Hematopoietic multipotent progenitor cell (in vitro differentiated cells): ENCODE measurements around the gene ANXA5. TPM values are rescaled to one million over a fixed set of nuclear protein-coding genes. Genes with fewer than 3 reads are reported as not detected.

Source experiments
- DNase-seq, 3 donors: peaks; one replicate each; pipeline ENCODE4 v3.0.0-alpha.2; 2011 to 2015; ENCODE audit warnings: low read depth in 2 of 3, low spot score in 2 of 3
- total RNA-seq: library from RNA; depleted of rRNA; stranded (reverse); fragments of >200 nt; gene quantifications from one replicate; pipeline ENCODE4 v1.2.3, GENCODE V29; 2012

The ANXA5 gene
- total RNA-seq, 1 donor: 34.5 TPM

DNA sequence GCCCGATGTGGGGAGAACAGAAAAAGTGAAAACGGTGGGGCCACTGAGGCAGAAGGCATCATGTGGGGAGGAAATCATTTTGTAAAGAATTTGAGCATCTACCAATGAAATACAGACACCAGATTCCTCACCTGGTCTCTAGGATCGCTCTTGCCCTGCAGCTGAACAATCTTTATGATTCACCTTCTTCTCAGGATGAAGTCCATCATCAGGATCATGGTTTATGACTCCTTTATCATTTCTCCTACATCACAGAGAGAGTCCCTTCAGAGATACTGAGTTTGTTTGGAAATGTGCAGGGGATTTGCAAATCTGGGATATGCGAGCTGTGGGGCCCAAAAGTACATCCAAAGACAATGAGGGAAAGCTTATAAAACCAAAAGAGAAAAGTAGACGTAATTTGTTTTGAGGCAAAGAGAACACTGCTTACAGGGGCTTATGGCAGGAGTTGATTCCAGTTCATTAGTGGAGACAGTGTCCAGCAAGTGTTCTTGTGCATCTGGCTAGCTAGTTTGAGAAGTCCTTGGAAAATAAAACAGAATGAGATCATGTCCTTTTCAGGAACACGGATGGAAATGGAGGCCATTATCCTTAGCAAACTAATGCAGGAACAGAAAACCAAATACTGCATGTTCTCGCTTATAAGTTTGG is 15.3 kb upstream of the ANXA5 start:
- DNase-seq: no peak

- peak in 2 of 3 donors; percentile 37 to 66 for DNase-seq
Measured at GRCh38 chr4:121711263-121712000, 14.7 kb upstream of the ANXA5 start.

GRCh38 chr4:121709766-121710405 is 13.1 kb upstream of the ANXA5 start:
- no peak for DNase-seq

DNA sequence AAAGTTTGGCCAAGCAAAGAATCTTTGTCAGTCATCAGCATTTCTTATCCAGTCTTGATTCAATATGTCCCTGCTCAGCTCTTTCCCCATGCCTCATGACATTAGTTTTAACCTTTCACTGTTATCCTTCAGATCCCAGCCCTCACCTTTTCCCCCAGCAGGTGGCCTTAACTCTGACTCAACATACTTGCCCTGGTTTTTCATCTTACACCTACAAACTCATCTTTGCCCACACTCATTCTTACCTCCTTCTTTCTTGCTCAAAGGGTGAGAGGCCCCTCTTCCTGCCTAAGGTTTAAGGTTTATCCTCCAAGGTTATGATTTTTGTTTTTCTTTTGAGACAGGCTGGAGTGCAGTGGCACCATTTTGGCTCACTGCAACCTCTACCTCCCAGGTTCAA is 10.6 kb upstream of the ANXA5 start:
- no peak for DNase-seq

DNA sequence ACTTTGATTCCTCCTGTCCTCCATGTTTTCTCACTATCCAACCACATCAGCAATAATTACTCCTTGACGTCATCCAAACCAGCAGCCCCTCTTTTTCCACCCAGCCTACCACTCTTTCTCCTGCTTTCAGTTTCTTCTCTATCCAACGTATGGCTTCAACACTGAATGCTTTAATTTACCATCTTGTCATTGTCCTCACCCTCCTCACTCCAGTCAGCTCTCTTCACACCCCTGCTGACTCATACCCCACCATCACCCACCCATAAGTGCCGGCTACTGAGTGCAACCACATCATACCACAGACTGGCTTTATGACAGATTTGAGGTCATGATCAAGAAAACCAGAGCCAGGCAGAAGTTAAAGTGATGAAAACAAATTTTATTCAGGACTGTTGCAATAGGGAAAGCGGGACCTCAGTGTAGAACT is 9.8 kb upstream of the ANXA5 start:
- peak in 2 of 3 donors; percentile 54 to 79 for DNase-seq

DNA sequence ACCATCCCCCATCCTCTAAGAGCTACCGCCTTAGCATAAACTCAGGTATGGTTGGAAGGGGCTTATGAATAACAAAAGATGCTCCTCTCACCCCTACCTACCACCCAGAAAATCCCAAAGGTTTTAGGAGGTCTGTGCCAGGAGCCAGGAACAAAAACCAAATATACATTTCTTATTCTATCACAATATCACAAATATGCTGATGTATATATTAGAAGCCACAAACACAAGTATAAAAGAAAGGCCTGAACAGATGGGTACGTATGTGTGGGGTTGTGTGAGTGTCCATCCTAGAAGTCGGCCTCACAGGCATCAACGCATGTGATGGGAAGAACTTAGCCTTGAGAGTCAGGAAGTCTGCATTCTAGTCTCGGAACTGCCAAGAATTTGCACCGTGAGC is 8.7 kb upstream of the ANXA5 start:
- DNase-seq: no peak

DNA sequence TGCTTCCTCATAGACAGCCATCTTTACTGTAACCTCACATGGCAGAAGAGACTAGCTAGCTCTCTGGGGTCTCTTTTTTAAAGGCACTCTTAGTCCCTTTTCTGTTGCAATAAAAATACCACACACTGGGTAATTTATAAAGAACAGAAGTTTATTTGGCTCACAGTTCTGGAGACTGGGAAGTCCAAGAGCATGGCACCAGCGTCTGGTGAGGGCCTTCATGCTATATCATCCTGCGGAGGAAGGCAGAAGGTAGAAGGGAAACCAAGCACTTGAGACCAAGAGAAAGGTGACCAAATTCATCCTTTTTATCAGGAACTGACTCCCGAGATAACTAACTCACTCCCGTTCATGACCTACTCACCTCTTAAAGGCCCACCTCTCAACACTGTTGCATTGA is 5.4 kb upstream of the ANXA5 start:
- DNase-seq: no peak

GRCh38 chr4:121701263-121701662 is 4.5 kb upstream of the ANXA5 start:
- no peak for DNase-seq

- no peak for DNase-seq
Measured at GRCh38 chr4:121698236-121698671, 1.5 kb upstream of the ANXA5 start.

DNA sequence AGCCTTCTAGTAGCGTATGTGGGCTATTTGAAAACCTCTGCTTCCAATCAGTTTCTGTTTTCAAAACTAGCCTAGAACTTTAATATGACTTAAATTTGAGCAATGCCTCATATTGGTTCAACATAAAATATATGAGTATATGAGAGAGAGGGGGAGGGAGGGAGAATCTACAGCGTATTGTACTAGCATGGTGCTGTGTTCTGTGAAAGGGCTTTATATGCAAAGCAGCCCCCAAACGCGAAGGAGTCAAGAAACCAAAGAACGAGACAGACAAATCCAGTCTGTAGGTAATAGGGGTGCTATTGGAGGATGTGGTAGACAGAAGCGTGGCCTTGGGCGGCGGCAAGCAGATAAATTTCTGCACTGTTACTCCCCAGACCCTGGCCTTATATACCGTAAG is 784 bp upstream of the ANXA5 start:
- DNase-seq: no peak

DNA sequence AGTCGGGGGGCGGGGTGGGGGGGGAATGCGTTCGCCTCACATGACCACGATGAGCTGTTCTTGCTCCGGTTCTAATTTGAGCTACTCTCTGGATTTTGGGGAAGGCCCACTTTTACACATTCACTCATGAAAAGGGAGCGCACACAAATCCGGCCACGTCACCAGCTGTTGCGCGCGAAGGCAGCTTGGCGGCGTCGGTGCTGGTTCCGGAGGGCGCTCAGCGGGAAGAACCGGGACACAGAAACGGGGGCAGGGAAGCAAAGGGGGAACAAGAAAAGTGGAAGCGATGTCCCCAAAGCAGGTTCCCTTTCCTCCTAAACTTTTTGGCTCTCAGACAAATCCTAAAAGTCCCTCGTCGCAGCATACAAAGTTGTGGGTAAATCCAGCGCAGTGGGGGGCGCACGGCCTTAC is 605 bp downstream of the ANXA5 start:
- peak; percentile 26 to 81 (median 67) for DNase-seq

DNA sequence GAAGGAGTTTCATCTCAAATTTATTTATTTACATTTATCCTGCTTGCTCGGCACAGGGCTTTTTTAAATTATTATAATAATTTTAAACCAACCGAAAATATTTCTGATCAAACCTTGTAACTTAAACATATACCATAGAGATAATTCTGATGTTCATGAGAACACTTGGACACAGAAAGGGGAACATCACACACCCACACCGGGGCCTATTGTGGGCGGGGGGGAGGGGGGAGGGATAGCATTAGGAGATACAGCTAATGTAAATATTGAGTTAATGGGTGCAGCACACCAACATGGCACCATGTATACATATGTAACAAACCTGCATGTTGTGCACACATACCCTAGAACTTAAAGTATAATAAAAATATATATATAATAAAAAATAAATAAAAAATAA is 2.9 kb downstream of the ANXA5 start:
- no peak for DNase-seq

DNA sequence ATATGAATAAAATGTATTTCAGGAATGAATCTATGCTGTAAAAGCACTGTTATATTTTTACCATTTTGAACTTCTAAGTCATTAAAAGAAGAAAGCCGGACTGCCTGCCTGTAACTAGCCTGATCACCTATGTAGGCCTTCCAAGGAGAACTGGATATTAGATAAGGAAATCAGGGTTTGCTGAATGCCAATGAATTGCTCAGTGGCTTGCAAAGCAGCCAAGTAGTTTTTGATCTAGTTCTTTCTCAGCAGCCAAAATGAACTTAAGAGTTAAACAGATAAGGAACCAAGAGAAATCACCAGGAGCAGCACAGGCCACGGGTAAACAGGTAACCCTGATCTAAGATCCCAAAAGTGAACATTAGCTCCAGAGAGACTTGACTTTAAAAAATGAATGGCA is 3.3 kb downstream of the ANXA5 start:
- DNase-seq: no peak

GRCh38 chr4:121692261-121692660 is 4.5 kb downstream of the ANXA5 start:
- no peak for DNase-seq

GRCh38 chr4:121690001-121690400 is 6.8 kb downstream of the ANXA5 start:
- no peak for DNase-seq

DNA sequence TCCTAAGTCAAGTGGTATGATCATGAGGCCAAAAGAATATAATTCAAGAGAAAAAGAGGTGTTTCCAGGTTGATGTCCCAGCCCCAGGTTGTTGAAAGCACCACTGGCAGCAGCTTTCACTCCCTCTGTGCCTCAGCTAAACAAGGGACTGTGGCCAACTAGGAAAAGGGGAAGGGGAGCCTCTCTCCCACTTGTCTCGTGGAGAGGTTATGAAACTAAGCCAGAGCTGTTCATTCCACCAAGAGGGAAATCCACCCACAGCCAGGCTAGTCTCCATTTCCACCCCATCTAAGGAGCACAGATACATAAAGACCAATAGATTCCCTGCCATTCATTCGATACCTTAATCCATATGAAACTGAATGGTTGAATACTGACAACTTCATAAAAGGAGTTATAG is 8.1 kb downstream of the ANXA5 start:
- DNase-seq: no peak

- DNase-seq: no peak
Measured at GRCh38 chr4:121688261-121688660, 8.5 kb downstream of the ANXA5 start.

DNA sequence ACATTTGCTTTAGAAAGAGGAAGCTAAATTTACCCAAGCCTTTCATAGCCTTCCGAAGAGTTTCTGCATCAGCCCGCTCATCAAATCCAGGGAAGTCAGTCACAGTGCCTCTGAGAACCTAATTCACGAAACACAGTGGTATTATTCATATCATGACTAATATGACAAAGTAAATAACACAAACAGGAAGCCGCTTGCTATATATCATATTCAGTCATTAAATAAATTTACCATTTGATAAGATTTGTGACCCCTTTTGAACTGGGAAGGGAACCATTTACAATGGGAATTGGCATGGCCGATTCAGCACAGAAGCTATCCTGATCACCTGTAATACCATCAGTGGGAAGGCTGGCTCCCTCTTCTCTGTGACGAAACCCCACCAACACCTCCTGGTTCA is 10.5 kb downstream of the ANXA5 start:
- DNase-seq: no peak

DNA sequence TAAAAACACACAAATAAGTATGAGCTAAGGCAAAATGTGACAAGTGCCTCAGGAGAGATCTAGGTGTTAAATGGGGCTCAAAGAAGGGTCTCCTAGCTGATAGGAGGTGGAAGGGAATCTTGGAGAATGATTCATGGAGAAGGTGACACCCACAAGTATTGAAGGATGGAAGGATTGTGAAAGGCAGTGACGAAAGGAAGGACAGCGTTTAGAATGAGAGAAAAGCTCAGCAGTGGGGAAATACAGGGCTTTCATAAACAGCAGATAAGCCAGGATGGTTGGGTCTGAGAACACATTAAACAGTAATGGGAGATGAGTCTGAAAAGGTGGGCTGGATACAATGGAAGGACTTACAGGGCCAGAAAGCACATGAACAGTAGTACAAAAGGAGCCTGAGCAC is 11.5 kb downstream of the ANXA5 start:
- no peak for DNase-seq

DNA sequence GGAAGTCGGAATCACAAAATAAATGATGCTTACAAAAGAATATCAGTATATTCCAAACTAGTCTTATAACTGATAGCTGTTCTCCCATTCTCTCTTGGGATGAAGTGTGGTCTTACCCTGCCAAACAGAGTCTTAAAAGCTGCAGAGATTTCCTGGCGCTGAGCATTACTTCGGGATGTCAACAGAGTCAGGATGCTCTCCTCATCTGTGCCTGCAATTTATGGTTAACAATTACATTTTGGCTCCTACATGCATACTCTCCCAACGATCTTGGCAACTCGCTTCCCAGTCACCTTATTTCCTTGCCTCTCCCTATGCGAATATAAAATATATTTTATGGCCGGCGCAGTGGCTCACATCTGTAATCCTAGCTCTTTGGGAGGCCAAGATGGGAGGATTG is 12.2 kb downstream of the ANXA5 start:
- DNase-seq: no peak

DNA sequence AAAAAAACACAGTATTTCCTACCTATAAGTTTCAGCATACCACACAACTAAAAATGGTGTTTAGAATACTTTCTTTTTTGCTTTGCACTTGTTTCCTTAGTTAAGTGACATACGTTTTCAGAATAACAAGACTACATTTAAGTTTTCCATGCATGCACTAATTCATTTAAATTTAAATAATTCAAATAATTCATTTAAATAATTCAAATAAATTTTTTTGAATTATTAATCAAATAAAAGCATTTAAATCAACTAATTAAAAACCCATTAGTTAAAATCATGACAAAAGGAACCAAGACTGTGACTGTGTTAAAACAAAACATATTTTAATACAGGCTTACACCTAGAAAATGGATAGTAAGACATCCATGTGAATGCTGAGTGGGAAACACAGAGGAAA is 12.8 kb downstream of the ANXA5 start:
- DNase-seq: no peak

- no peak for DNase-seq
Measured at GRCh38 chr4:121680571-121680970, 16.2 kb downstream of the ANXA5 start.
